HCT116 (cell line): ENCODE results near the gene FAM181A.

Source experiments
- EGR1 ChIP-seq: IDR thresholded peaks from 2 replicates; pipeline ENCODE4 v1.6.1; 2012; ENCODE audit warnings: low read depth
- POLR2A ChIP-seq: IDR thresholded peaks from 2 replicates; pipeline ENCODE4 v1.7.0; 2011; ENCODE audit warnings: borderline replicate concordance; ENCODE audit not compliant: insufficient read depth, insufficient read length; ENCODE audit errors: extremely low read depth
- RAD21 ChIP-seq: IDR thresholded peaks from 2 replicates; pipeline ENCODE4 v1.6.1; 2012; ENCODE audit warnings: low read depth, mild to moderate bottlenecking
- TF ChIP-seq, protein P1 (sequence below), 3 experiments: fragments of 200-600 bp in 1 of 3; sonication (generic) in 1 of 3; IDR thresholded peaks in 2 of 3; conservative IDR thresholded peaks in 1 of 3; 2 replicates each; pipeline ENCODE4 v1.5.1; 2012 to 2017; ENCODE audit warnings: low read depth in 2 of 3, low read length in 2 of 3, antibody characterized with exemption in 1 of 3, borderline replicate concordance in 1 of 3, control low read depth in 1 of 3, mild to moderate bottlenecking in 1 of 3, mixed read lengths in 1 of 3, mixed run types in 1 of 3, moderate library complexity in 1 of 3; ENCODE audit not compliant: insufficient read depth in 1 of 3

DNA sequence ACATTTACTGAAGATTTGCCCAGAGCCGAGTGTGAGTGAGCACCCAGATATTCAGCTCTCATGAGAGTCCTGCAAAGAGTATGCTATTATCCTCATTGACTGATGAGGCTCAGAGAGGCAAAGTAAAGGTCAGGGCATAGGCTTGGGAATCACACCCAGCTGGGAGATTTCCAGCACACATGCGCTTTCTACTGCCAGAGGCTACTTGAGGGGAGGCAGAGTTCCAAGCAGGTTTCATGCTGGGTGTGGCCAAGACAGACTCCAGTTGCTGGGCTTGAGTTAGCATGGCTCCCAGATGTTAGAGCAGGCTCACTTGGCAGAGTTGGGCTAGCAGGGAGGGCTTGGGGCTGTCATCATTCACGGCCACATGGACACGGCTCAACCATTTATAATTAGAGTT lies 14.4 kb upstream of the FAM181A start:
- TF ChIP-seq POLR2A, result no peak
- TF ChIP-seq EGR1, result no peak
- TF ChIP-seq, protein P1, sequence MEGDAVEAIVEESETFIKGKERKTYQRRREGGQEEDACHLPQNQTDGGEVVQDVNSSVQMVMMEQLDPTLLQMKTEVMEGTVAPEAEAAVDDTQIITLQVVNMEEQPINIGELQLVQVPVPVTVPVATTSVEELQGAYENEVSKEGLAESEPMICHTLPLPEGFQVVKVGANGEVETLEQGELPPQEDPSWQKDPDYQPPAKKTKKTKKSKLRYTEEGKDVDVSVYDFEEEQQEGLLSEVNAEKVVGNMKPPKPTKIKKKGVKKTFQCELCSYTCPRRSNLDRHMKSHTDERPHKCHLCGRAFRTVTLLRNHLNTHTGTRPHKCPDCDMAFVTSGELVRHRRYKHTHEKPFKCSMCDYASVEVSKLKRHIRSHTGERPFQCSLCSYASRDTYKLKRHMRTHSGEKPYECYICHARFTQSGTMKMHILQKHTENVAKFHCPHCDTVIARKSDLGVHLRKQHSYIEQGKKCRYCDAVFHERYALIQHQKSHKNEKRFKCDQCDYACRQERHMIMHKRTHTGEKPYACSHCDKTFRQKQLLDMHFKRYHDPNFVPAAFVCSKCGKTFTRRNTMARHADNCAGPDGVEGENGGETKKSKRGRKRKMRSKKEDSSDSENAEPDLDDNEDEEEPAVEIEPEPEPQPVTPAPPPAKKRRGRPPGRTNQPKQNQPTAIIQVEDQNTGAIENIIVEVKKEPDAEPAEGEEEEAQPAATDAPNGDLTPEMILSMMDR (IDR thresholded peaks at IDR 0.05 in 2 of 3, conservative IDR thresholded peaks at IDR 0.05 in 1 of 3; ENCODE audit: borderline replicate concordance in 1 of 3, insufficient read depth in 1 of 3, low read depth in 2 of 3, low read length in 2 of 3), result no peak
- TF ChIP-seq RAD21, result no peak
